RWPE1 (cell line): ENCODE measurements around the gene FBXW9.
"Not testable (repeated sequence)": the region's sequence is repeated elsewhere in the genome, so short reads cannot be mapped to it uniquely, and the experiment has no call there.

ENCODE experiments used
- CTCF ChIA-PET: fragments of 350-600 bp; sonication (Branson Sonifier 250); formaldehyde crosslinking; extraction: SDS; loops from one replicate; lab custom pipeline; 2021; lab: Yijun Ruan, JAX
- POLR2A ChIA-PET: fragments of 400-600 bp; formaldehyde crosslinking; extraction: SDS; loops from one replicate; lab custom pipeline; 2020; ENCODE audit warnings: antibody characterized with exemption; ENCODE audit not compliant: low non-redundant PET; lab: Yijun Ruan, JAX
- DNase-seq: peaks from one replicate; pipeline ENCODE4 v3.0.0; 2012; ENCODE audit warnings: low spot score
- H3K27ac ChIP-seq: fragments of 450-650 bp; 2 replicates; pipeline ENCODE4 v1.5.1; 2017
- CTCF ChIP-seq: fragments of 450-650 bp; conservative IDR thresholded peaks from 2 replicates; pipeline ENCODE4 v1.5.1; 2017; ENCODE audit warnings: low read depth, mild to moderate bottlenecking

The FBXW9 gene

GRCh38 chr19:12646551-12646950 is 49.9 kb downstream of the FBXW9 start:
- no peak for TF ChIP-seq CTCF
- POLR2A ChIA-PET, result no interaction called here
- no peak for DNase-seq

DNA sequence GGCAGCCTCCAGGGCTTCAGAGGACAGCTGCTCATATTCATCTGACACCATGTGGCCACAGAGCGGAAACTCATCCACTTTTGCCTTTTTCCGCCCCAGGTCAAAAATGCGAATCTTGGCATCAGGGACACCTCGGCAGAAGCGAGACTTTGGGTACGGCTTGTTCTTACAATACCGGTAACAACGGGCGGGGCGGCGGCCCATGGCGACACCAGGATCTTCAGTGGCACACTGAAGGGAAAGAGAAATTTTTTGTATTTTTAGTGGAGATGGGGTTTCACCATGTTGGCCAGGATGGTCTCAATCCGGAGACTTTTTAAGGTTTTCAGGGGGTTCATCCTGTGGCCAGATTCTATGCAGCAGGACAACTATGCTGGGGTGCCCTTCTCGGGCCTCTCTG is 52.7 kb downstream of the FBXW9 start:
- CTCF ChIA-PET, POLR2A ChIA-PET, H3K27ac ChIP-seq, DNase-seq: not testable (repeated sequence)

More at GRCh38 chr19:12646551-12646950, 49.9 kb downstream of the FBXW9 start:
- CTCF ChIA-PET, result interaction anchor here (0.5 kb wide), 1 partner anchor 207 kb away, joined by 5 read pairs; no protein-coding TSS in a partner anchor
- peak overlapping the region; percentile 14; the same call in 1 of the 2 replicates for H3K27ac ChIP-seq

DNA sequence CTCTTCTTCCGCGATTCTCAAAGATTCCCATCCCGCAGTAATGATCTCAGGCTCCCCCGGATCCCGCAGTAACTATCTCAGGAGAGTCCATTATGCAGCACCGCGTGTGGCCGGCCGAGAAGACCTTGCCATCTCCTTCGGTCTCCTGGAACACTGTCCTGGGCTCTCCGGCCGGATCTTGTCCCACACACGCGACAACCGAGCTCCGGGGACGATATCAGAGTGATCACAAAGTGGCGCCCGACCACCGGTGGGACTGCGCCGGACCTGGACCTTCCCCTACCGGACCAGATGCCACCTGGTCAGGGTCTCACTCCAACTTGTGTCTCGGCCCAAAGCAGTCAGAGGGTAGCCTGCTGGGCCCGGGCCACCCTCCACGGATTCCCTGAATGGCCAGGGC is 53.9 kb downstream of the FBXW9 start:
- no peak overlapping the region for H3K27ac ChIP-seq
- TF ChIP-seq CTCF, result no peak
- no peak for DNase-seq
- ChIA-PET CTCF (interaction anchor here (0.5 kb wide), 1 partner anchor 53 kb away, joined by 3 read pairs; no protein-coding TSS in a partner anchor), POLR2A (no interaction called here)

DNA sequence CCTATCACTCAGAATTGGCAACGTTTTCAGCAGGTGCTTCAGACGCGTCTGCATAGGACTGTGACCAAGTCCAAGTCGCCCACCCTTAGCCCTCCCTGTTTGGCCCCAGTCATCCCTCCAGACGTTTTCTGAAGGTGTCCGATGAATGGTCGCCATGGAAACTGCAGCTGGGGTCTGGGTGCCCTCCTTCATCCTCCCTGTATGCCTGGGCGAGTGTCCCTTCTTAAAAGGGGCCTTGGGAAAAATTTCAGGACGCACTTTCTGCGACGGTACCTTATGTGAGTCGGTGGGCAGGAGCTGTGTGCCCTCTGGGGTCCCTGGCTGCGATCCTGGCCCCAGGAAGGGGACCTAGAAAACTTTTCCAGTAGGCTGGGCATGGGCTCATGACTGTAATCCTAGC is 55.0 kb downstream of the FBXW9 start:
- DNase-seq, result no peak
- ChIA-PET POLR2A (no interaction called here), CTCF (no interaction called here)
- no peak overlapping the region for H3K27ac ChIP-seq
- no peak for TF ChIP-seq CTCF

DNA sequence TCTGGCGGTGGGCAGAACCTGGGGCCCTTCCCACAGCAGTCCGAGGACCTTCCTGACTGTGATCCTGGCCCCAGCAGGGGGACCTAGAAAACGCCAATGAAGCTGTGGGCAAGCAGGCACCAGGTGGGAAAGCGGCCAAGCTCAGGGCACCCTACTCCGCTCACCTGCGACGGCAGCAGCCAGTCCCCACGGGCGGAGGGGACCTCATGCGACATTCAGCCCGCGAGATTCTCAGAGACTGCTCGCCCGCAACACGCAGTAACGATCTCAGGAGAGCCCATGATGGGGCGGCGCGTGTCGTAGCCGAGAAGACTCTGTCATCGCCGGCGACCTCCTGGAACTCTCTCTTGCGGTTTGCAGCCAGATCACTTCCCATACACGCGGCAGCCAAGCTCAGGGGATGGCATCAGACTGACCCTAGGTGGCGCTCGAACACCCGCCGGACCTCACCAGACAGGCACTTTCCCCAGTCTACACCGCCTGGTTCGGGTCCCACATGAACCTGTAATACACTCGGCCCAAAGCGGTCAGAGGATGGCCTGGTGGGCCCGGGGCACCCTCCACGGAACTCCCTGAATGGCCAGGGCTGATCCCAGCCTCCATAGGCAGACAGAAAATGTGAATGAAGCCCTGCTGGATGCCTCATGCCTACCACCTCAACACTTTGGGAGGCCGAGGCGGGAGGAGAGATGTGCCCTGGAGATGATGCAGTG is 56.4 kb downstream of the FBXW9 start:
- ChIA-PET POLR2A (no interaction called here), CTCF (interaction anchor here (0.5 to 1.0 kb wide), 8 partner anchors 9 to 978 kb away, joined by 3 to 6 read pairs (median 4); partner anchors contain the start of gene MAN2B1)
- TF ChIP-seq CTCF, result peak; percentile 72
- H3K27ac ChIP-seq, result no peak overlapping the region
- DNase-seq, result peak; percentile 67
